Lung (tissue), 12 donors: ENCODE results near the gene MEGF10. TPM values are rescaled to one million over a fixed set of nuclear protein-coding genes. Genes with fewer than 3 reads are reported as not detected.

Experiments used
- ATAC-seq: fragments of 200-7000 bp; cut with Tn5 transposase; one replicate; pipeline ENCODE4 v1.9.1; 2020; ENCODE audit warnings: moderate number of reproducible peaks; ENCODE audit not compliant: insufficient read depth, low FRiP score
- DNase-seq, 3 donors: peaks; one replicate each; pipeline ENCODE4 v3.0.0-alpha.2; 2013 to 2017
- H3K27ac ChIP-seq, 2 donors: one replicate each; pipeline ENCODE4 v1.5.1; 2013; ENCODE audit warnings: mild to moderate bottlenecking in 2 of 2, moderate library complexity in 2 of 2, control low read depth in 1 of 2, inconsistent platforms in 1 of 2, low read depth in 1 of 2, low read length in 1 of 2
- H3K27me3 ChIP-seq, 3 donors: one replicate each; pipeline ENCODE4 v1.5.1; 2013; ENCODE audit warnings: low read length in 2 of 3; ENCODE audit not compliant: control insufficient read depth in 3 of 3, insufficient read depth in 3 of 3
- H3K36me3 ChIP-seq, 4 donors: one replicate each; pipeline ENCODE4 v1.5.1; 2013; ENCODE audit warnings: low read length in 4 of 4, mild to moderate bottlenecking in 1 of 4, moderate library complexity in 1 of 4; ENCODE audit not compliant: control insufficient read depth in 4 of 4, insufficient read depth in 4 of 4
- H3K4me1 ChIP-seq, 5 donors: one replicate each; pipeline ENCODE4 v1.5.1; 2013; ENCODE audit warnings: low read length in 5 of 5, mild to moderate bottlenecking in 2 of 5, moderate library complexity in 1 of 5; ENCODE audit not compliant: control insufficient read depth in 5 of 5, insufficient read depth in 5 of 5
- H3K4me3 ChIP-seq: one replicate; pipeline ENCODE4 v1.5.1; 2013; ENCODE audit warnings: mild to moderate bottlenecking, control low read depth, moderate library complexity
- H3K9ac ChIP-seq, 2 donors: one replicate each; pipeline ENCODE4 v1.5.1; 2013; ENCODE audit warnings: low read length in 2 of 2, control low read depth in 1 of 2; ENCODE audit not compliant: insufficient read depth in 1 of 2
- H3K9me3 ChIP-seq, 4 donors: one replicate each; pipeline ENCODE4 v1.5.1; 2013; ENCODE audit warnings: low read length in 3 of 4, mild to moderate bottlenecking in 1 of 4, moderate library complexity in 1 of 4; ENCODE audit not compliant: control insufficient read depth in 4 of 4, insufficient read depth in 3 of 4
- WGBS, 2 donors: extraction: QIAGEN DNeasy Blood & Tissue Kit; methylation state at CpG; one replicate each; pipeline ENCODE4 v1.1.7; 2013; 5-methylcytosine and 5-hydroxymethylcytosine counted together
- polyA plus RNA-seq, 2 donors: library from polyadenylated mRNA; stranded (reverse); fragments of 200-250 nt; gene quantifications; one replicate each; pipeline ENCODE4 v1.2.1, GENCODE V29; 2013
- total RNA-seq, 2 donors: library from RNA; depleted of rRNA in 1 of 2; stranded (reverse); fragments of >200 nt in 1 of 2; gene quantifications; one replicate each; pipeline ENCODE4 v1.2.1, GENCODE V29; 2014 to 2021
- TF ChIP-seq, protein P1 (sequence below): IDR thresholded peaks from 2 replicates; pipeline ENCODE4 v1.5.1; 2012; ENCODE audit warnings: mild to moderate bottlenecking; ENCODE audit errors: control extremely low read depth, extremely low read depth
- donor health status: control.
- donor health status: control.
- donor health status: Bipolar disorder and iron deficiency.
- donor health status: healthy.
- donor health status: DM: yes; HTN: yes; CAD: no.

The MEGF10 gene
- total and polyA plus RNA-seq, 4 donors = 0.02 to 0.82 (median 0.12) TPM

DNA sequence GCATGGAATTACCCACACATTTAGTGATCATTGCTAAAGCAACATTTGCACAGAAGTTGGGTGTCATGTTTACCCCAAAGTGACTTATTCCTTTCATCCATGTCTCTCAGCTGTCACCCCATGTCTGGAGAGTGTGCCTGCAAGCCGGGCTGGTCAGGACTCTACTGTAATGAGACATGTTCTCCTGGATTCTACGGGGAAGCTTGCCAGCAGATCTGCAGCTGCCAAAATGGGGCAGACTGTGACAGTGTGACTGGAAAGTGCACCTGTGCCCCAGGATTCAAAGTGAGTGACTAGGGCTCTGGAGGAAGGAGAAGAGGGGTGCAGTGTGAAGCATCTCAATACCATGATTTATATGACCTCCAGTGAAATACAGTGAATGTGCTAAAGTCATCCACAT, 126.9 kb downstream of the MEGF10 start:
- Histone ChIP-seq H3K4me1 (peaks cover 0 to 7% (median 0%) of the 10 kb centered on the region in 5 donors), H3K36me3 (no peaks in the 10 kb centered on the region), H3K4me3 (no peak overlapping the region), H3K27ac (no peak overlapping the region), H3K27me3 (no peaks in the 10 kb centered on the region), H3K9ac (no peak overlapping the region), H3K9me3 (no peaks in the 10 kb centered on the region)
- 77 to 82% methylated on average over 2 of the region's 2 CpGs for WGBS, 2 donors
- TF ChIP-seq, protein P1, sequence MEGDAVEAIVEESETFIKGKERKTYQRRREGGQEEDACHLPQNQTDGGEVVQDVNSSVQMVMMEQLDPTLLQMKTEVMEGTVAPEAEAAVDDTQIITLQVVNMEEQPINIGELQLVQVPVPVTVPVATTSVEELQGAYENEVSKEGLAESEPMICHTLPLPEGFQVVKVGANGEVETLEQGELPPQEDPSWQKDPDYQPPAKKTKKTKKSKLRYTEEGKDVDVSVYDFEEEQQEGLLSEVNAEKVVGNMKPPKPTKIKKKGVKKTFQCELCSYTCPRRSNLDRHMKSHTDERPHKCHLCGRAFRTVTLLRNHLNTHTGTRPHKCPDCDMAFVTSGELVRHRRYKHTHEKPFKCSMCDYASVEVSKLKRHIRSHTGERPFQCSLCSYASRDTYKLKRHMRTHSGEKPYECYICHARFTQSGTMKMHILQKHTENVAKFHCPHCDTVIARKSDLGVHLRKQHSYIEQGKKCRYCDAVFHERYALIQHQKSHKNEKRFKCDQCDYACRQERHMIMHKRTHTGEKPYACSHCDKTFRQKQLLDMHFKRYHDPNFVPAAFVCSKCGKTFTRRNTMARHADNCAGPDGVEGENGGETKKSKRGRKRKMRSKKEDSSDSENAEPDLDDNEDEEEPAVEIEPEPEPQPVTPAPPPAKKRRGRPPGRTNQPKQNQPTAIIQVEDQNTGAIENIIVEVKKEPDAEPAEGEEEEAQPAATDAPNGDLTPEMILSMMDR = no peak
- DNase-seq = no peak
- no peak for ATAC-seq

DNA sequence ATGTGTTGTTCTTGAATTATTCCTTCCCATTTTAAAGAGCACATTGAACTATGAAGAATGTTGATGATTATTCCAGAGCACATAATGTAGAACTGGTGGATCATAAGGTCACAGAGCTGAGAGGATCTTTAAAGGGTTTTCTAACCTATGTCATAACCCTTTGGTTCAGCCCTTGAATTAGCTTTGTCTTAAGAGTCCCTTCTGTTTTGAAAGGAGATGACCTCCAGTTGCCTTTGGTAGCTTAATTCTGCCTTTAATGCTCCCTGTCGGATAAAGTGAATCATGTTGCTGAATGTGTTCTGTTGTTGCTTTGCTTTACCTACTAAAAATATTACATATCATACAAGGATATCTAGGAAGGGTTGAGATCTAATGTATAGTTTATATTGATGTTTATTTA, 127.8 kb downstream of the MEGF10 start:
- Histone ChIP-seq H3K9ac (no peak overlapping the region), H3K27me3 (no peaks in the 10 kb centered on the region), H3K4me1 (peaks cover 0 to 7% (median 0%) of the 10 kb centered on the region in 5 donors), H3K4me3 (no peak overlapping the region), H3K9me3 (no peaks in the 10 kb centered on the region), H3K36me3 (no peaks in the 10 kb centered on the region), H3K27ac (no peak overlapping the region)
- TF ChIP-seq, protein P1 = no peak
- ATAC-seq (no peak), DNase-seq (no peak)
- 82 to 84% methylated on average over 1 of the region's 1 CpG for WGBS, 2 donors

DNA sequence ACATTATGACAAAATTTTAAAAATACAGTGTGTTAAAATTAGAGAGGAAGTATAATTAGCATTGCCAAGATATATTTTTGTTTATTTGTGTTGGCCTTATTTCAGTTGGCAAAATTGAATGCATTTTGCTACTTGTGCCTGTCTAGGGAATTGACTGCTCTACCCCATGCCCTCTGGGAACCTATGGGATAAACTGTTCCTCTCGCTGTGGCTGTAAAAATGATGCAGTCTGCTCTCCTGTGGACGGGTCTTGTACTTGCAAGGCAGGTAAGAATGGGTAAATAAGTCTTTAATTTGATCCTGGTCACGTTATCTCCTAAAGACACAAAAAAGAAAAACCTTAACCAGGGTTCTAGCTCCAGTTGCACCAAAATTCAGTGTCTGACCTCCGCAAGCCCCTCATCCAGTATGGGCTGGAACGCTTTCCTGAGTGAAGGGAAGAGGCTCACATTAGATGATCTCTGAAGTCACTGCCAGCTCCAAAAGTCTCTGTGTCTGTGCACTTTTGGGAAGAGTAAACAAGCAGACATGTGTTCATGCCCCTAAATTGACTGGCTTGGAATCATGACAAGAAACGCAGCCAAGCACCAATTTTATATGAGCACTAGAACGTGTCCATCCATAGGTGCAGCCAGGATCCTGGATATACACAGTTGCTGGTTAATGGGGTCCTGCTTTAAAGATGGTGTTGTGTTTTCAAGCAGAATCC, 128.5 kb downstream of the MEGF10 start:
- peaks cover 0 to 7% (median 0%) of the 10 kb centered on the region in 5 donors for H3K4me1 ChIP-seq
- WGBS, 2 donors = 77 to 82% methylated on average over 7 of the region's 7 CpGs

More for the DNA sequence above, 128.5 kb downstream of the MEGF10 start:
- DNase-seq (no peak), ATAC-seq (no peak)
- TF ChIP-seq, protein P1 = no peak
- H3K27ac ChIP-seq = no peak overlapping the region
- H3K36me3 ChIP-seq = no peaks in the 10 kb centered on the region
- H3K27me3 ChIP-seq = no peaks in the 10 kb centered on the region
- no peak overlapping the region for H3K9ac ChIP-seq
- H3K4me3 ChIP-seq = no peak overlapping the region
- no peaks in the 10 kb centered on the region for H3K9me3 ChIP-seq
